ENCODE data around the gene NHLH1.

GRCh38 chr1:160332516-160332915 lies 34.4 kb upstream of the NHLH1 start:
- TF ChIP-seq POLR2A (IDR thresholded peaks at IDR 0.05) (no peak), CTCF (IDR thresholded peaks at IDR 0.05) (no peak), EP300 (IDR thresholded peaks at IDR 0.05) (no peak), POLR2AphosphoS5 (IDR thresholded peaks at IDR 0.05) (no peak)
